ENCODE results near the gene LFNG.

LFNG gene

GRCh38 chr7:2474224-2474623 is 45.4 kb upstream of the LFNG start:
- CTCF ChIA-PET: no interaction called here
- TF ChIP-seq LEF1 (IDR thresholded peaks at IDR 0.05; ENCODE audit: borderline replicate concordance) (no peak), NFRKB (IDR thresholded peaks at IDR 0.05) (no peak), ZNF384 (IDR thresholded peaks at IDR 0.05) (no peak), HDGF (IDR thresholded peaks at IDR 0.05; ENCODE audit: borderline replicate concordance) (no peak), ELF4 (IDR thresholded peaks at IDR 0.05) (no peak), ARNT (IDR thresholded peaks at IDR 0.05) (no peak), TARDBP (IDR thresholded peaks at IDR 0.05) (no peak), SUZ12 (IDR thresholded peaks at IDR 0.05) (no peak), FOXM1 (IDR thresholded peaks at IDR 0.05; ENCODE audit: borderline replicate concordance) (no peak), FOXK2 (IDR thresholded peaks at IDR 0.05) (no peak), FOXA1 (IDR thresholded peaks at IDR 0.05) (no peak), SP1 (IDR thresholded peaks at IDR 0.05) (no peak), CTBP1 (IDR thresholded peaks at IDR 0.05; ENCODE audit: borderline replicate concordance) (no peak), BHLHE40 (IDR thresholded peaks at IDR 0.05; ENCODE audit: borderline replicate concordance) (no peak), L3MBTL2 (conservative IDR thresholded peaks at IDR 0.05) (no peak)
- TF ChIP-seq, protein P1, sequence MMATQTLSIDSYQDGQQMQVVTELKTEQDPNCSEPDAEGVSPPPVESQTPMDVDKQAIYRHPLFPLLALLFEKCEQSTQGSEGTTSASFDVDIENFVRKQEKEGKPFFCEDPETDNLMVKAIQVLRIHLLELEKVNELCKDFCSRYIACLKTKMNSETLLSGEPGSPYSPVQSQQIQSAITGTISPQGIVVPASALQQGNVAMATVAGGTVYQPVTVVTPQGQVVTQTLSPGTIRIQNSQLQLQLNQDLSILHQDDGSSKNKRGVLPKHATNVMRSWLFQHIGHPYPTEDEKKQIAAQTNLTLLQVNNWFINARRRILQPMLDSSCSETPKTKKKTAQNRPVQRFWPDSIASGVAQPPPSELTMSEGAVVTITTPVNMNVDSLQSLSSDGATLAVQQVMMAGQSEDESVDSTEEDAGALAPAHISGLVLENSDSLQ (IDR thresholded peaks at IDR 0.05): no peak
- no peak for DNase-seq (ENCODE audit: extremely low spot score)
- POLR2A ChIA-PET: interaction anchor here (0.7 kb wide), 1 partner anchor 9 kb away, joined by 3 read pairs; no protein-coding TSS in a partner anchor

GRCh38 chr7:2474813-2475677 is 44.5 kb upstream of the LFNG start:
- ChIA-PET CTCF (no interaction called here), POLR2A (interaction anchor here (0.7 kb wide), 1 partner anchor 9 kb away, joined by 3 read pairs; no protein-coding TSS in a partner anchor)
- no peak for DNase-seq (ENCODE audit: extremely low spot score)
- TF ChIP-seq CTBP1 (IDR thresholded peaks at IDR 0.05; ENCODE audit: borderline replicate concordance) (no peak), L3MBTL2 (conservative IDR thresholded peaks at IDR 0.05) (no peak), ARNT (IDR thresholded peaks at IDR 0.05) (no peak)

DNA sequence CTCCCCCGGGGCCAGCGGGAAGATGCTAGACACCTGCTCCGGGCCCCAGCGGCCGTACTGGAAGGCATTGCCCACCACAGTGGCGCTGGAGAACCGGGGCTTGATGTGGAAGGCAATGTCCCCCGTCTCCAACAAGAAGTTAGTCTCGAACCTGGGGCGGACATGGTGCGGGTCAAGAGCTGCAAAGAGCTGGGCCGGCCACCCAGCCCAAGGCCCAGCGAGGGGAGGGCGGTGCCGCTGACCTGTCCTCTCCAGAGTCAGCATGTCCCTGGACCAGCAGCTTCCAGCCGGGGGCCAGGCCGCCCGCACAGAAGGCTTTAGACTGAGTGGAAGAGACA is 43.9 kb upstream of the LFNG start:
- ChIA-PET POLR2A (no interaction called here), CTCF (no interaction called here)
- TF ChIP-seq FOXA1 (IDR thresholded peaks at IDR 0.05): no peak
- TF ChIP-seq NFRKB (IDR thresholded peaks at IDR 0.05): no peak
- no peak for TF ChIP-seq TARDBP (IDR thresholded peaks at IDR 0.05)
- no peak for TF ChIP-seq FOXM1 (IDR thresholded peaks at IDR 0.05; ENCODE audit: borderline replicate concordance)
- TF ChIP-seq L3MBTL2 (conservative IDR thresholded peaks at IDR 0.05): no peak
- TF ChIP-seq BHLHE40 (IDR thresholded peaks at IDR 0.05; ENCODE audit: borderline replicate concordance): no peak
- TF ChIP-seq FOXK2 (IDR thresholded peaks at IDR 0.05): no peak
- TF ChIP-seq, protein P1 (IDR thresholded peaks at IDR 0.05): no peak
- no peak for TF ChIP-seq ELF4 (IDR thresholded peaks at IDR 0.05)
- no peak for TF ChIP-seq SUZ12 (IDR thresholded peaks at IDR 0.05)
- TF ChIP-seq LEF1 (IDR thresholded peaks at IDR 0.05; ENCODE audit: borderline replicate concordance): no peak
- TF ChIP-seq HDGF (IDR thresholded peaks at IDR 0.05; ENCODE audit: borderline replicate concordance): no peak
- TF ChIP-seq ARNT (IDR thresholded peaks at IDR 0.05): no peak
- TF ChIP-seq ZNF384 (IDR thresholded peaks at IDR 0.05): no peak
- DNase-seq (ENCODE audit: extremely low spot score): no peak

DNA sequence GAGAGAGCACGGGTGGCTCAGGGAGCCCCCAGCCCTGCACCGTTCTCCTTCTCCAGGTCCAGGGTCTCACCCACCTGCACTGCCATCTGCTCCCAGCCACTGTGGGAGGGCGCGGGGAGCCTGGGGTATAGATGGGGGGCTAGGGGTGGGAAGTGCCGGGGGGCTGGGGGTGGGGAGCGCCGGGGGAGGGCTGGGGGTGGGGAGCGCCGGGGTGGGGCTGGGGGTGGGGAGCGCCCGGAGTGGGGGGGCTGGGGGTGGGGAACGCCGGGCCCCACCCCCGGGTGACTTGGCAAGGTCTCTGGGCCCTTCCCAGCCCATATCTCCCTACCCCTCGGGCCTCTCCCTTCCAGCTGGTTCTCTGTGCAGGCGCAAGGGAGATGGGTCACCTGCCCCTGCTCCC is 43.3 kb upstream of the LFNG start, which contains the start of gene GRIFIN:
Gene GRIFIN, minus strand, starts transcription at position 101 of the 400 bp plus-strand sequence. Its CDS starts 15 bp downstream, at position 86.
- no peak for DNase-seq (ENCODE audit: extremely low spot score)
- POLR2A ChIA-PET: no interaction called here
- TF ChIP-seq LEF1 (IDR thresholded peaks at IDR 0.05; ENCODE audit: borderline replicate concordance): no peak
- TF ChIP-seq ARNT (IDR thresholded peaks at IDR 0.05): no peak
- TF ChIP-seq FOXK2 (IDR thresholded peaks at IDR 0.05): no peak
- TF ChIP-seq SUZ12 (IDR thresholded peaks at IDR 0.05): no peak
- no peak for TF ChIP-seq FOXM1 (IDR thresholded peaks at IDR 0.05; ENCODE audit: borderline replicate concordance)
- TF ChIP-seq ZNF384 (IDR thresholded peaks at IDR 0.05): no peak
- no peak for TF ChIP-seq BHLHE40 (IDR thresholded peaks at IDR 0.05; ENCODE audit: borderline replicate concordance)
- TF ChIP-seq FOXA1 (IDR thresholded peaks at IDR 0.05): no peak
- CTCF ChIA-PET: interaction anchor here (0.6 kb wide), 1 partner anchor 192 kb away, joined by 6 read pairs; no protein-coding TSS in a partner anchor

GRCh38 chr7:2476776-2477446 is 42.7 kb upstream of the LFNG start:
- CTCF ChIA-PET: interaction anchor here (0.6 kb wide), 1 partner anchor 191 kb away, joined by 6 read pairs; no protein-coding TSS in a partner anchor
- TF ChIP-seq ZNF384 (IDR thresholded peaks at IDR 0.05) (no peak), L3MBTL2 (conservative IDR thresholded peaks at IDR 0.05) (no peak), FOXM1 (IDR thresholded peaks at IDR 0.05; ENCODE audit: borderline replicate concordance) (no peak), ELF4 (IDR thresholded peaks at IDR 0.05) (no peak), ARNT (IDR thresholded peaks at IDR 0.05) (no peak), SP1 (IDR thresholded peaks at IDR 0.05) (no peak), NFRKB (IDR thresholded peaks at IDR 0.05) (no peak), LEF1 (IDR thresholded peaks at IDR 0.05; ENCODE audit: borderline replicate concordance) (no peak), BHLHE40 (IDR thresholded peaks at IDR 0.05; ENCODE audit: borderline replicate concordance) (no peak), HDGF (IDR thresholded peaks at IDR 0.05; ENCODE audit: borderline replicate concordance) (no peak), SUZ12 (IDR thresholded peaks at IDR 0.05) (no peak), FOXA1 (IDR thresholded peaks at IDR 0.05) (no peak), FOXK2 (IDR thresholded peaks at IDR 0.05) (no peak), TARDBP (IDR thresholded peaks at IDR 0.05) (no peak), CTBP1 (IDR thresholded peaks at IDR 0.05; ENCODE audit: borderline replicate concordance) (no peak)
- TF ChIP-seq, protein P1 (IDR thresholded peaks at IDR 0.05): no peak
- no peak for DNase-seq (ENCODE audit: extremely low spot score)
- POLR2A ChIA-PET: no interaction called here

All from HEK293T (cell line).